K562 (cell line): ENCODE measurements around the gene SAT2. TPM values are rescaled to one million over a fixed set of nuclear protein-coding genes. Genes with fewer than 3 reads are reported as not detected.
A peak's percentile ranks its signal among the peaks of the same experiment; 100 is the strongest.

Experiments
- ARID2 ChIP-seq: fragments of 450-650 bp; IDR thresholded peaks from 2 replicates; pipeline ENCODE4 v1.6.1; 2017; ENCODE audit warnings: antibody characterized with exemption, mild to moderate bottlenecking
- CC2D1A ChIP-seq: fragments of 450-650 bp; IDR thresholded peaks from 2 replicates; pipeline ENCODE4 v1.6.1; 2017; ENCODE audit warnings: mild to moderate bottlenecking
- CTBP1 ChIP-seq: fragments of 450-650 bp; IDR thresholded peaks from 2 replicates; pipeline ENCODE4 v1.6.1; 2016; ENCODE audit warnings: borderline replicate concordance
- EHMT2 ChIP-seq: fragments of 450-650 bp; IDR thresholded peaks from 2 replicates; pipeline ENCODE4 v1.6.1; 2018; ENCODE audit warnings: antibody characterized with exemption
- EWSR1 ChIP-seq: fragments of 450-650 bp; IDR thresholded peaks from 2 replicates; pipeline ENCODE4 v1.6.1; 2018; ENCODE audit warnings: borderline replicate concordance, mild to moderate bottlenecking, low read depth, moderate library complexity; ENCODE audit not compliant: partially characterized antibody
- FOXA3 ChIP-seq, 2 experiments: fragments of 450-650 bp in 1 of 2; sonication (generic) in 1 of 2; formaldehyde crosslinking; IDR thresholded peaks in 1 of 2; conservative IDR thresholded peaks in 1 of 2; 2 replicates each; pipeline versions ENCODE4 v1.4.0 to v1.8.0; 2020 to 2022; ENCODE audit warnings: mild to moderate bottlenecking in 2 of 2, missing genetic modification reagents in 1 of 2
- KLF6 ChIP-seq: fragments of 250-450 bp; sonication (Bioruptor Pico); IDR thresholded peaks from 2 replicates; pipeline ENCODE4 v1.4.0; 2020; ENCODE audit warnings: mild to moderate bottlenecking, moderate library complexity, borderline replicate concordance
- NCOR1 ChIP-seq: fragments of 450-650 bp; IDR thresholded peaks from 2 replicates; pipeline ENCODE4 v1.6.1; 2016; ENCODE audit warnings: mild to moderate bottlenecking, moderate library complexity
- PCBP2 ChIP-seq: fragments of 200-400 bp; formaldehyde crosslinking; IDR thresholded peaks from 2 replicates; pipeline ENCODE4 v1.6.1; 2018; ENCODE audit warnings: low read length, low read depth, mild to moderate bottlenecking, moderate library complexity; ENCODE audit not compliant: poor library complexity, severe bottlenecking
- RB1 ChIP-seq: fragments of 450-650 bp; IDR thresholded peaks from 2 replicates; pipeline ENCODE4 v1.6.1; 2017; ENCODE audit warnings: low read depth, mild to moderate bottlenecking
- RCOR1 ChIP-seq, 2 experiments: IDR thresholded peaks; 2 replicates each; pipeline ENCODE4 v1.6.1; 2012; ENCODE audit warnings: low read depth in 2 of 2, low read length in 2 of 2, borderline replicate concordance in 1 of 2, improper control_type of control experiment in 1 of 2
- SMC3 ChIP-seq: conservative IDR thresholded peaks from 2 replicates; pipeline ENCODE4 v1.6.1; 2011; ENCODE audit warnings: low read depth, low read length, improper control_type of control experiment; ENCODE audit not compliant: insufficient read depth
- TBL1XR1 ChIP-seq, 2 experiments: IDR thresholded peaks; 2 replicates each; pipeline ENCODE4 v1.6.1; 2012; ENCODE audit warnings: improper control_type of control experiment in 2 of 2, low read length in 2 of 2, mild to moderate bottlenecking in 1 of 2
- TBP ChIP-seq: optimal IDR thresholded peaks from 2 replicates; pipeline ENCODE3; 2011; ENCODE audit warnings: low read depth, low read length, improper control_type of control experiment
- TCFL5 ChIP-seq: fragments of 250-450 bp; sonication (Bioruptor Pico); conservative IDR thresholded peaks from 2 replicates; pipeline ENCODE4 v1.6.1; 2021; ENCODE audit warnings: mild to moderate bottlenecking, moderate library complexity, matching md5 sums
- XRCC5 ChIP-seq: fragments of 200-400 bp; formaldehyde crosslinking; IDR thresholded peaks from 2 replicates; pipeline ENCODE4 v1.6.1; 2017; ENCODE audit warnings: low read depth, mild to moderate bottlenecking, low read length
- ZBTB7A ChIP-seq: IDR thresholded peaks from 2 replicates; pipeline ENCODE4 v1.6.1; 2011; ENCODE audit warnings: low read depth, mild to moderate bottlenecking, low read length, moderate library complexity, borderline replicate concordance; ENCODE audit not compliant: control insufficient read depth
- polyA plus RNA-seq, 8 experiments: library from polyadenylated mRNA; depleted of rRNA in 4 of 8; stranded (reverse) in 5 of 8; unstranded in 3 of 8; fragments of >200 nt; fragmentation: Nextera tagmentation in 2 of 8; fragmentation: Illumina TruSeq in 1 of 8; extraction: Ambion mirVana in 2 of 8; extraction: Trizol in 1 of 8; gene quantifications; 2 replicates each; pipeline versions ENCODE4 v1.2.1 to v1.2.3, GENCODE V29; 2011 to 2014; ENCODE audit warnings: inconsistent platforms in 1 of 8, missing spikeins in 1 of 8
- total RNA-seq, 7 experiments: library from RNA; depleted of rRNA in 6 of 7; stranded (reverse); fragments of >200 nt in 6 of 7; fragmentation: Illumina TruSeq in 2 of 7; extraction: Trizol in 2 of 7; gene quantifications; 2 replicates each; pipeline versions ENCODE4 v1.2.1 to v1.2.3, GENCODE V29; 2011 to 2021; ENCODE audit warnings: low replicate concordance in 1 of 7
- TF ChIP-seq, protein P1 (sequence below): IDR thresholded peaks from 3 replicates; pipeline ENCODE4 v1.6.1; 2011; ENCODE audit warnings: borderline replicate concordance, mild to moderate bottlenecking; ENCODE audit not compliant: insufficient read length, insufficient read depth
- TF ChIP-seq, protein P2 (sequence below): fragments of 450-650 bp; formaldehyde crosslinking; IDR thresholded peaks from 2 replicates; pipeline ENCODE4 v1.4.0; 2020; ENCODE audit warnings: mild to moderate bottlenecking, moderate library complexity
- TF ChIP-seq, protein P3 (sequence below): sonication (generic); formaldehyde crosslinking; IDR thresholded peaks from 2 replicates; pipeline ENCODE4 v1.8.0; 2022; ENCODE audit warnings: missing genetic modification reagents, mild to moderate bottlenecking, moderate library complexity, borderline replicate concordance
- TF ChIP-seq, protein P4 (sequence below): fragments of 450-650 bp; IDR thresholded peaks from 2 replicates; pipeline ENCODE4 v1.7.1; 2018; ENCODE audit warnings: mild to moderate bottlenecking, low read depth; ENCODE audit not compliant: partially characterized antibody

Gene SAT2
- total and polyA plus RNA-seq, 9 of the 15 experiments (the other 6 are each of a cell fraction or from before 2014, with no cell fraction given): 2.0 to 8.0 (median 5.3) TPM

DNA sequence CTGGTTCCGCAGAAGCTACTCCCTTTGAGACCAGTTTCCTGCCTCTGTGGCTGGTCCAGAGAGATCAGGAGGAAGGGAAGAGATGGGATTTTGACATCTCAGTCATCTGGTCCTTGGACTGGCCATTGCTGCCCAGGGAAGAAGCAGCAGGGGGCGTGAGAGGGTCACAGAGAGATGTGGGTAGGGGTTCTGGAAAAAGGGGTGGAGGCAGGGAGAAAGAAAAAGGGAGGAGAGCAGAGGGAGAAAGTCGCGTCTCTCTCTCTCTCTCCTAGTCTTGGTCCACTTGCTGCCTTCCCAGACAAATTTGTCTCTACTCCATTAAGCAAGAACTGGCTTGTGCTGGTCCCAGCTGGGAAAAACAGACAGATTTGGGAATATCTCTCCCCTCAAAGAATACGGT is 6.8 kb upstream of the SAT2 start (continued):
- TF ChIP-seq, protein P1, sequence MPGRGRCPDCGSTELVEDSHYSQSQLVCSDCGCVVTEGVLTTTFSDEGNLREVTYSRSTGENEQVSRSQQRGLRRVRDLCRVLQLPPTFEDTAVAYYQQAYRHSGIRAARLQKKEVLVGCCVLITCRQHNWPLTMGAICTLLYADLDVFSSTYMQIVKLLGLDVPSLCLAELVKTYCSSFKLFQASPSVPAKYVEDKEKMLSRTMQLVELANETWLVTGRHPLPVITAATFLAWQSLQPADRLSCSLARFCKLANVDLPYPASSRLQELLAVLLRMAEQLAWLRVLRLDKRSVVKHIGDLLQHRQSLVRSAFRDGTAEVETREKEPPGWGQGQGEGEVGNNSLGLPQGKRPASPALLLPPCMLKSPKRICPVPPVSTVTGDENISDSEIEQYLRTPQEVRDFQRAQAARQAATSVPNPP: no peak
- TF ChIP-seq RB1 (peak; percentile 43; the same call in 1 of the 2 replicates), RCOR1 (IDR thresholded peaks at IDR 0.05; ENCODE audit: borderline replicate concordance in 1 of 2, low read depth in 2 of 2, low read length in 2 of 2) (0 out of 4 replicates have a peak, but pooled peaks of 1 of the 2 experiments have one; percentile 43), PCBP2 (no peak), EHMT2 (0 out of 2 replicates have a peak, but pooled peaks have one; percentile 46), NCOR1 (0 out of 2 replicates have a peak, but pooled peaks have one; percentile 16), CC2D1A (peak; percentile 59), FOXA3 (CRISPR knock-in tag; conservative IDR thresholded peaks at IDR 0.05 in 1 of 2, IDR thresholded peaks at IDR 0.05 in 1 of 2) (no peak), ARID2 (peak; percentile 72), SMC3 (peak; percentile 74), TCFL5 (CRISPR knock-in tag) (no peak), TBL1XR1 (IDR thresholded peaks at IDR 0.05; ENCODE audit: low read length in 2 of 2) (0 out of 4 replicates have a peak, but pooled peaks of 1 of the 2 experiments have one; percentile 16), KLF6 (no peak), XRCC5 (no peak), CTBP1 (peak; percentile 51; the same call in 1 of the 2 replicates), ZBTB7A (peak; percentile 43; the same call in 1 of the 2 replicates), TBP (no peak), EWSR1 (no peak)
- TF ChIP-seq, protein P2, sequence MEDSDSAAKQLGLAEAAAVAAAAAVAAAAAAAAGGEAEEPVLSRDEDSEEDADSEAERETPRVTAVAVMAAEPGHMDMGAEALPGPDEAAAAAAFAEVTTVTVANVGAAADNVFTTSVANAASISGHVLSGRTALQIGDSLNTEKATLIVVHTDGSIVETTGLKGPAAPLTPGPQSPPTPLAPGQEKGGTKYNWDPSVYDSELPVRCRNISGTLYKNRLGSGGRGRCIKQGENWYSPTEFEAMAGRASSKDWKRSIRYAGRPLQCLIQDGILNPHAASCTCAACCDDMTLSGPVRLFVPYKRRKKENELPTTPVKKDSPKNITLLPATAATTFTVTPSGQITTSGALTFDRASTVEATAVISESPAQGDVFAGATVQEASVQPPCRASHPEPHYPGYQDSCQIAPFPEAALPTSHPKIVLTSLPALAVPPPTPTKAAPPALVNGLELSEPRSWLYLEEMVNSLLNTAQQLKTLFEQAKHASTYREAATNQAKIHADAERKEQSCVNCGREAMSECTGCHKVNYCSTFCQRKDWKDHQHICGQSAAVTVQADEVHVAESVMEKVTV: peak; percentile 50; the same call in 1 of the 2 replicates
- TF ChIP-seq, protein P3, sequence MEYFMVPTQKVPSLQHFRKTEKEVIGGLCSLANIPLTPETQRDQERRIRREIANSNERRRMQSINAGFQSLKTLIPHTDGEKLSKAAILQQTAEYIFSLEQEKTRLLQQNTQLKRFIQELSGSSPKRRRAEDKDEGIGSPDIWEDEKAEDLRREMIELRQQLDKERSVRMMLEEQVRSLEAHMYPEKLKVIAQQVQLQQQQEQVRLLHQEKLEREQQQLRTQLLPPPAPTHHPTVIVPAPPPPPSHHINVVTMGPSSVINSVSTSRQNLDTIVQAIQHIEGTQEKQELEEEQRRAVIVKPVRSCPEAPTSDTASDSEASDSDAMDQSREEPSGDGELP (CRISPR knock-in tag): peak; percentile 59
- TF ChIP-seq, protein P4, sequence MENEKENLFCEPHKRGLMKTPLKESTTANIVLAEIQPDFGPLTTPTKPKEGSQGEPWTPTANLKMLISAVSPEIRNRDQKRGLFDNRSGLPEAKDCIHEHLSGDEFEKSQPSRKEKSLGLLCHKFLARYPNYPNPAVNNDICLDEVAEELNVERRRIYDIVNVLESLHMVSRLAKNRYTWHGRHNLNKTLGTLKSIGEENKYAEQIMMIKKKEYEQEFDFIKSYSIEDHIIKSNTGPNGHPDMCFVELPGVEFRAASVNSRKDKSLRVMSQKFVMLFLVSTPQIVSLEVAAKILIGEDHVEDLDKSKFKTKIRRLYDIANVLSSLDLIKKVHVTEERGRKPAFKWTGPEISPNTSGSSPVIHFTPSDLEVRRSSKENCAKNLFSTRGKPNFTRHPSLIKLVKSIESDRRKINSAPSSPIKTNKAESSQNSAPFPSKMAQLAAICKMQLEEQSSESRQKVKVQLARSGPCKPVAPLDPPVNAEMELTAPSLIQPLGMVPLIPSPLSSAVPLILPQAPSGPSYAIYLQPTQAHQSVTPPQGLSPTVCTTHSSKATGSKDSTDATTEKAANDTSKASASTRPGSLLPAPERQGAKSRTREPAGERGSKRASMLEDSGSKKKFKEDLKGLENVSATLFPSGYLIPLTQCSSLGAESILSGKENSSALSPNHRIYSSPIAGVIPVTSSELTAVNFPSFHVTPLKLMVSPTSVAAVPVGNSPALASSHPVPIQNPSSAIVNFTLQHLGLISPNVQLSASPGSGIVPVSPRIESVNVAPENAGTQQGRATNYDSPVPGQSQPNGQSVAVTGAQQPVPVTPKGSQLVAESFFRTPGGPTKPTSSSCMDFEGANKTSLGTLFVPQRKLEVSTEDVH: no peak
